CD4-positive, alpha-beta T cell (primary cell): ENCODE measurements around the gene ALPK3. TPM values are rescaled to one million over a fixed set of nuclear protein-coding genes. Genes with fewer than 3 reads are reported as not detected.
"Not testable (repeated sequence)": the region's sequence is repeated elsewhere in the genome, so short reads cannot be mapped to it uniquely, and the experiment has no call there.

Experiments
- ATAC-seq: fragments of 200-7000 bp; cut with Tn5 transposase; one replicate; pipeline ENCODE4 v1.10.0; 2022; ENCODE audit warnings: mild to moderate bottlenecking; ENCODE audit not compliant: poor library complexity
- CTCF ChIA-PET: fragments of 350-600 bp; sonication (Branson Sonifier 250); formaldehyde crosslinking; loops from one replicate; lab custom pipeline; 2021; ENCODE audit warnings: antibody characterized with exemption, inconsistent platforms; lab: Charles Lee
- POLR2A ChIA-PET: fragments of 350-600 bp; sonication (Branson Sonifier 250); formaldehyde crosslinking; loops from one replicate; lab custom pipeline; 2021; ENCODE audit warnings: antibody characterized with exemption, inconsistent platforms; lab: Charles Lee
- DNase-seq, 14 experiments: peaks; one replicate each; pipeline ENCODE4 v3.0.0-alpha.2; 2013 to 2020; ENCODE audit warnings: mixed read lengths in 2 of 14
- H3K27ac ChIP-seq, 2 donors: one replicate each; pipeline versions ENCODE4 v1.5.1 to v1.7.0; 2013; ENCODE audit warnings: low read length in 2 of 2, low read depth in 1 of 2, mild to moderate bottlenecking in 1 of 2
- H3K27me3 ChIP-seq, 2 experiments: 1 replicate in 1 of 2; 2 replicates in 1 of 2; pipeline versions ENCODE4 v1.6.1 to v1.7.0; 2013; ENCODE audit warnings: low read length in 2 of 2, control low read depth in 1 of 2, mild to moderate bottlenecking in 1 of 2, moderate library complexity in 1 of 2; ENCODE audit not compliant: insufficient read depth in 2 of 2, control insufficient read depth in 1 of 2
- H3K36me3 ChIP-seq: one replicate; pipeline ENCODE4 v1.6.1; 2013; ENCODE audit warnings: low read length, control low read depth; ENCODE audit not compliant: insufficient read depth
- H3K4me1 ChIP-seq: one replicate; pipeline ENCODE4 v1.6.1; 2013; ENCODE audit warnings: low read length, control low read depth; ENCODE audit not compliant: insufficient read depth
- H3K4me3 ChIP-seq: one replicate; pipeline ENCODE4 v1.5.1; 2013; ENCODE audit warnings: mild to moderate bottlenecking, low read length, moderate library complexity
- H3K9me3 ChIP-seq, 2 experiments: 1 replicate in 1 of 2; 2 replicates in 1 of 2; pipeline versions ENCODE4 v1.6.1 to v1.7.0; 2013; ENCODE audit warnings: low read length in 2 of 2, mild to moderate bottlenecking in 2 of 2, control low read depth in 1 of 2, moderate library complexity in 1 of 2; ENCODE audit not compliant: control insufficient read depth in 1 of 2, insufficient read depth in 1 of 2
- H3K27ac Mint-ChIP-seq: one replicate; pipeline ENCODE4 v1.8.0; 2020; ENCODE audit warnings: mixed read lengths
- H3K27me3 Mint-ChIP-seq: one replicate; pipeline ENCODE4 v1.8.0; 2021; ENCODE audit warnings: mixed read lengths
- H3K36me3 Mint-ChIP-seq: one replicate; pipeline ENCODE4 v1.8.0; 2021; ENCODE audit warnings: low read depth, mixed read lengths
- H3K4me1 Mint-ChIP-seq: one replicate; pipeline ENCODE4 v1.8.0; 2021; ENCODE audit warnings: low read depth, mixed read lengths
- H3K4me3 Mint-ChIP-seq: one replicate; pipeline ENCODE4 v1.8.0; 2020; ENCODE audit warnings: mild to moderate bottlenecking, mixed read lengths
- H3K9me3 Mint-ChIP-seq: one replicate; pipeline ENCODE4 v1.8.0; 2020; ENCODE audit warnings: mixed read lengths
- CTCF ChIP-seq: fragments of 200-600 bp; IDR thresholded peaks from one replicate; pipeline ENCODE4 v1.8.0; 2022; ENCODE audit warnings: antibody characterized with exemption, mild to moderate bottlenecking
- intact Hi-C, 2 experiments: fragments of 100-400 bp; cut with DNase I in 1 of 2; cut with micrococcal nuclease in 1 of 2; formaldehyde crosslinking; loops; one replicate each; pipeline versions ENCODE4 v1.15.1 to v1.9.0; 2023 to 2025; cut with DNase I, micrococcal nuclease
- total RNA-seq, 174 experiments: library from RNA in 2 of 174; stranded (reverse) in 2 of 174; gene quantifications; one replicate each; pipeline ENCODE4 v1.2.3 and lab custom pipeline; 2021 to 2026

Gene ALPK3
- total RNA-seq, 2 experiments from 2014 or later: 0.14 TPM

GRCh38 chr15:84874981-84875699 lies 58.0 kb downstream of the ALPK3 start:
- ATAC-seq (no peak), DNase-seq (no peak)
- no peaks in the 10 kb centered on the region for H3K9me3 Mint-ChIP-seq
- TF ChIP-seq CTCF: no peak
- H3K27me3 Mint-ChIP-seq: no peaks in the 10 kb centered on the region
- Histone ChIP-seq H3K4me1 (no peaks in the 10 kb centered on the region), H3K36me3 (no peaks in the 10 kb centered on the region), H3K4me3 (no peak overlapping the region), H3K27me3 (no peaks in the 10 kb centered on the region), H3K9me3 (no peaks in the 10 kb centered on the region), H3K27ac (no peak overlapping the region)
- intact Hi-C loops: loop anchor here in 1 of 2 experiments (5.0 kb wide), 1 partner anchor 288 kb away; no protein-coding TSS in a partner anchor
- H3K4me3 Mint-ChIP-seq: no peak overlapping the region
- POLR2A ChIA-PET: no interaction called here
- no peaks in the 10 kb centered on the region for H3K4me1 Mint-ChIP-seq
- CTCF ChIA-PET: interaction anchor here (1.2 kb wide), 1 partner anchor 289 kb away, joined by 3 read pairs; no protein-coding TSS in a partner anchor
- H3K27ac Mint-ChIP-seq: no peak overlapping the region
- no peaks in the 10 kb centered on the region for H3K36me3 Mint-ChIP-seq

- H3K4me1 ChIP-seq: no peaks in the 10 kb centered on the region
- TF ChIP-seq CTCF: no peak
- ATAC-seq (no peak), DNase-seq (no peak)
- no peaks in the 10 kb centered on the region for H3K9me3 Mint-ChIP-seq
- CTCF ChIA-PET: no interaction called here
- no peak overlapping the region for H3K27ac Mint-ChIP-seq
- POLR2A ChIA-PET: no interaction called here
- H3K27me3 ChIP-seq: no peaks in the 10 kb centered on the region
- H3K4me3 Mint-ChIP-seq: no peak overlapping the region
- H3K36me3 ChIP-seq: no peaks in the 10 kb centered on the region
- no peak overlapping the region for H3K27ac ChIP-seq
- H3K4me3 ChIP-seq: no peak overlapping the region
- no peaks in the 10 kb centered on the region for H3K36me3 Mint-ChIP-seq
- no peaks in the 10 kb centered on the region for H3K9me3 ChIP-seq
- intact Hi-C loops: loop anchor here in 1 of 2 experiments (5.0 kb wide), 1 partner anchor 289 kb away; no protein-coding TSS in a partner anchor
- H3K27me3 Mint-ChIP-seq: no peaks in the 10 kb centered on the region
- H3K4me1 Mint-ChIP-seq: no peaks in the 10 kb centered on the region
These were observed 59.1 kb downstream of the ALPK3 start for GRCh38 chr15:84876269-84876668.

GRCh38 chr15:84877701-84878100 lies 60.5 kb downstream of the ALPK3 start:
- H3K36me3 Mint-ChIP-seq, H3K9me3 ChIP-seq, H3K27ac Mint-ChIP-seq, H3K4me1 Mint-ChIP-seq, H3K36me3 ChIP-seq, H3K4me3 ChIP-seq, POLR2A ChIA-PET, H3K4me3 Mint-ChIP-seq, H3K27ac ChIP-seq, H3K9me3 Mint-ChIP-seq, ATAC-seq, H3K27me3 Mint-ChIP-seq, DNase-seq, CTCF ChIA-PET, H3K4me1 ChIP-seq, H3K27me3 ChIP-seq: not testable (repeated sequence)
- intact Hi-C loops: loop anchor here (1.0 to 5.0 kb wide), 4 partner anchors 223 to 290 kb away; partner anchors contain the start of gene WDR73 (in 2 of the 2)
